Lower leg skin (tissue), 3 donors: ENCODE results near the gene ISCA1.

Experiments used
- CTCF ChIP-seq, 3 donors: fragments of 450-650 bp; IDR thresholded peaks; one replicate each; pipeline ENCODE4 v1.5.1; 2016; ENCODE audit warnings: antibody characterized with exemption in 3 of 3, mild to moderate bottlenecking in 3 of 3, moderate library complexity in 2 of 3
- POLR2A ChIP-seq, 2 donors: fragments of 450-650 bp; IDR thresholded peaks; one replicate each; pipeline ENCODE4 v1.6.1; 2016 to 2017; ENCODE audit warnings: antibody characterized with exemption in 2 of 2, mild to moderate bottlenecking in 1 of 2, moderate library complexity in 1 of 2

GRCh38 chr9:86285261-86285660 lies 2.9 kb upstream of the ISCA1 start:
- TF ChIP-seq CTCF (IDR thresholded peaks at IDR 0.05): no peak
- no peak for TF ChIP-seq POLR2A (IDR thresholded peaks at IDR 0.05)
